HL-60 (cell line): ENCODE measurements around the gene CDH2.

Experiments used
- DNase-seq, 2 experiments: peaks; one replicate each; pipeline ENCODE4 v3.0.0-alpha.2; 2010 to 2020; ENCODE audit warnings: low read depth in 1 of 2, low spot score in 1 of 2
- H3K27ac ChIP-seq: fragments of 250-450 bp; sonication (Bioruptor Pico); replicated peaks from 2 replicates; pipeline ENCODE4 v1.5.1; 2020; ENCODE audit warnings: mild to moderate bottlenecking, moderate library complexity
- H3K27me3 ChIP-seq: fragments of 250-450 bp; sonication (Bioruptor Pico); 2 replicates; pipeline ENCODE4 v1.5.1; 2021; ENCODE audit warnings: mild to moderate bottlenecking, moderate library complexity; ENCODE audit not compliant: insufficient read depth, poor library complexity, severe bottlenecking
- H3K4me3 ChIP-seq: replicated peaks from 2 replicates; pipeline ENCODE4 v1.5.1; 2011; ENCODE audit warnings: mild to moderate bottlenecking, control low read depth, low read length; ENCODE audit not compliant: insufficient read depth
- GABPA ChIP-seq: IDR thresholded peaks from 2 replicates; pipeline ENCODE4 v1.6.1; 2012; ENCODE audit warnings: low read depth
- POLR2AphosphoS5 ChIP-seq: IDR thresholded peaks from 2 replicates; pipeline ENCODE4 v1.6.1; 2012; ENCODE audit warnings: low read depth
- REST ChIP-seq: IDR thresholded peaks from 2 replicates; pipeline ENCODE4 v1.6.1; 2012; ENCODE audit warnings: low read depth; ENCODE audit not compliant: insufficient replicate concordance
- SPI1 ChIP-seq: IDR thresholded peaks from 2 replicates; pipeline ENCODE4 v1.6.1; 2012; ENCODE audit warnings: low read depth, mild to moderate bottlenecking, borderline replicate concordance
- TF ChIP-seq, protein P1 (sequence below): IDR thresholded peaks from one replicate; pipeline ENCODE4 v1.5.1; 2011; ENCODE audit warnings: low read length, control low read depth, inconsistent platforms; ENCODE audit not compliant: insufficient read depth

Gene CDH2

DNA sequence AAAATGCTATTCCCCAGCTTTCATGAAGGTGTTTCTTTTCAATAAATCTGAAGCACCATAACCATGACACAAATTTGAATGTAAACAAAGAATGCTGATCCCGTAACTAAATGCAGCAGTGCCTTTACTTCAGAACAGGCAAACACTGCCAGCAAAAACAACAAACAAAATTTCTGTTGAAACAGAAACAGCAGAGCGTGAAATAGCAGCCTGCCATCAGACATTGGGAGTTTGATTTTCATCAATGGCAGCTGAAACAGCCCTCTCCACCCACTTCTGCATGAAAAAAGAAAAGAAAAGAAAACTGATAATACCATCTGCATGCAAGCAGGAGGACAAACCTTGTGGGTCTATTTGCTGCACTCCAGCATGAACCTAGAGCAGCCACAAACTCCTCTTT lies 128.3 kb downstream of the CDH2 start:
- TF ChIP-seq SPI1 (no peak), REST (no peak), POLR2AphosphoS5 (no peak), GABPA (no peak)
- TF ChIP-seq, protein P1, sequence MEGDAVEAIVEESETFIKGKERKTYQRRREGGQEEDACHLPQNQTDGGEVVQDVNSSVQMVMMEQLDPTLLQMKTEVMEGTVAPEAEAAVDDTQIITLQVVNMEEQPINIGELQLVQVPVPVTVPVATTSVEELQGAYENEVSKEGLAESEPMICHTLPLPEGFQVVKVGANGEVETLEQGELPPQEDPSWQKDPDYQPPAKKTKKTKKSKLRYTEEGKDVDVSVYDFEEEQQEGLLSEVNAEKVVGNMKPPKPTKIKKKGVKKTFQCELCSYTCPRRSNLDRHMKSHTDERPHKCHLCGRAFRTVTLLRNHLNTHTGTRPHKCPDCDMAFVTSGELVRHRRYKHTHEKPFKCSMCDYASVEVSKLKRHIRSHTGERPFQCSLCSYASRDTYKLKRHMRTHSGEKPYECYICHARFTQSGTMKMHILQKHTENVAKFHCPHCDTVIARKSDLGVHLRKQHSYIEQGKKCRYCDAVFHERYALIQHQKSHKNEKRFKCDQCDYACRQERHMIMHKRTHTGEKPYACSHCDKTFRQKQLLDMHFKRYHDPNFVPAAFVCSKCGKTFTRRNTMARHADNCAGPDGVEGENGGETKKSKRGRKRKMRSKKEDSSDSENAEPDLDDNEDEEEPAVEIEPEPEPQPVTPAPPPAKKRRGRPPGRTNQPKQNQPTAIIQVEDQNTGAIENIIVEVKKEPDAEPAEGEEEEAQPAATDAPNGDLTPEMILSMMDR = no peak
- H3K27ac ChIP-seq = no peak overlapping the region
- H3K27me3 ChIP-seq = no peaks in the 10 kb centered on the region
- DNase-seq = no peak
- no peak overlapping the region for H3K4me3 ChIP-seq

DNA sequence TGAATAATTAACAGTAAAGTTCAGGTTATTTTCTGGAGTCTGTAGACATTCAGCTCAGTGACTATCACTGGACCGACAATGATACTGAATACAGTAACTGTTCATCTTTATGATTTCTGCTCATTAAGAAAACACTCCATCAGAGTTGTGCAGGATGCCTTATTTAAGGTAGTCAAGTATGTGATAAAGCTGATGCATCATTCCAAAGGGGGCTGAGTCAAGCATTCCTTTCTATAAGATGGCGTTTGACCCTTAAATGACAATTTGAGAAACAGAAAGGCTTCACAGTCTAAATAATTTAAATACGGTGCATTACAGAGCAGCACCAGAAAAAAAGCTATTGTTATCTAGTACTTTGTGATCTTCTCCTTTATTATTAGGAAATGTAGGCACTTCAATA lies 131.1 kb downstream of the CDH2 start:
- H3K27me3 ChIP-seq = no peaks in the 10 kb centered on the region
- H3K4me3 ChIP-seq = no peak overlapping the region
- DNase-seq = no peak
- H3K27ac ChIP-seq = no peak overlapping the region
- TF ChIP-seq POLR2AphosphoS5 = no peak

DNA sequence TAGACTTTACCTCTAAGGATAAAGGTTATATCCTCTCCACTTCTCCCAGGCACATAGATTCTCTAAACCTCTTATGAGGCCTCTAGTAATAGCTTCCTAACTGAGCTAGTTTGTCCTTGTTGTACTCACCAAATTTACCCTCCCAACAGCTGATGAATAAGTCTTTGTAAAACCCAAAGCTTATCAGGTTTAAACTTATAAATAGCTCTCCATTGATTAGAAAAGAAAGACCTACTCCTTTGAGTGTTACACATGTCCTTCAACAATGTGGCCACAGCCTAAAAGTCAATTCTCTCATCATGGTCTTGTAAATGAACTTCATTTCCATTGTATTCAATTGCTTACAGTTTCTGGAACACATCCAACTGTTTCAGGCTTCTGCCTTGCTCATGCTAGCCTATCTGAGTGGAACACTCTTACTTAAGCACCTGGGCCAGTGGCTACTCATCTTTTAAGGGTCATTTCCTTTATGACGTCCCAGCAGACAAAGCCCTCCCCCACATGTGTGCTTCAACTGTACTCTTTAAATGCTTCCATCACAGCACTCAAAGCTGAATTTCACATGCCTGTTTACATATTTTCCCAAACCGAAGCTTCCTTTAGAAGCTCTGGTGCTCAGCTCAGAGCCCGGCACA lies 131.6 kb downstream of the CDH2 start:
- TF ChIP-seq POLR2AphosphoS5 (no peak), SPI1 (no peak), GABPA (no peak), REST (no peak)
- TF ChIP-seq, protein P1 = no peak
- DNase-seq = no peak
- Histone ChIP-seq H3K27me3 (peaks cover 3% of the 10 kb centered on the region), H3K4me3 (no peak overlapping the region), H3K27ac (no peak overlapping the region)

DNA sequence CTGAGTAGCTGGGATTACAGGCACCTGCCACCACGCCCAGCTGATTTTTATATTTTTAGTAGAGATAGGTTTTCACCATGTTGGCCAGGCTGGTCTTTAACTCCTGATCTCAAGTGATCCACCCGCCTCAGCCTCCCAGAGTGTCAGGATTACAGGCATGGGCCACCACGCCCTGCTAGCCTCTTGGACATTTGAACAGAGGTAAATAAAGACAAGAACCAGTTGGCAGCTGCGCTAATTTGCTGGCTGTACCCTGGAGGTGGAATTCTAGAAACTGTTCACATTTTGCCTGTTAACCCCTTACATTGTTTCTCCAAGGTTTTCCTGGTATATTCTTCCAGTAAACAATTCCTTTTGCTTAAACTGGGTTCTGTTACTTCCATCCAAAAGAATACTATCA lies 132.9 kb downstream of the CDH2 start:
- Histone ChIP-seq H3K27me3 (peaks cover 3% of the 10 kb centered on the region), H3K4me3 (no peak overlapping the region), H3K27ac (no peak overlapping the region)
- DNase-seq = no peak
- TF ChIP-seq SPI1 (no peak), REST (no peak), POLR2AphosphoS5 (no peak), GABPA (no peak)
- TF ChIP-seq, protein P1 = no peak
